Spinal cord (tissue), 10 donors: ENCODE measurements around the gene RNF141. TPM values are rescaled to one million over a fixed set of nuclear protein-coding genes. Genes with fewer than 3 reads are reported as not detected.

Experiments used
- DNase-seq, 6 donors: peaks; one replicate each; pipeline versions ENCODE4 v3.0.0 to v3.0.0-alpha.2; 2013 to 2015; ENCODE audit warnings: low spot score in 6 of 6, low read depth in 4 of 6
- H3K27ac ChIP-seq: one replicate; pipeline ENCODE4 v1.5.1; 2013; ENCODE audit warnings: low read depth, low read length, control low read depth
- H3K27me3 ChIP-seq: one replicate; pipeline ENCODE4 v1.6.1; 2013; ENCODE audit warnings: low read length; ENCODE audit not compliant: control insufficient read depth, insufficient read depth
- H3K36me3 ChIP-seq: one replicate; pipeline ENCODE4 v1.6.1; 2013; ENCODE audit warnings: low read length; ENCODE audit not compliant: control insufficient read depth, insufficient read depth
- H3K4me1 ChIP-seq: one replicate; pipeline ENCODE4 v1.6.1; 2013; ENCODE audit warnings: low read length; ENCODE audit not compliant: control insufficient read depth, insufficient read depth
- H3K4me3 ChIP-seq: one replicate; pipeline ENCODE4 v1.5.1; 2013; ENCODE audit warnings: low read depth, low read length, control low read depth
- H3K9me3 ChIP-seq: one replicate; pipeline ENCODE4 v1.6.1; 2013; ENCODE audit warnings: low read length; ENCODE audit not compliant: control insufficient read depth, insufficient read depth
- WGBS: methylation state at CpG from one replicate; pipeline ENCODE4 v1.1.5; 2013; ENCODE audit warnings: missing lambda C conversion rate; ENCODE audit not compliant: insufficient coverage; 5-methylcytosine and 5-hydroxymethylcytosine counted together
- polyA plus RNA-seq, 2 donors: library from polyadenylated mRNA; unstranded; fragments of 120-200 nt; gene quantifications; one replicate each; pipeline ENCODE4 v1.2.1, GENCODE V29; 2013; ENCODE audit not compliant: insufficient read length in 2 of 2
- total RNA-seq, 2 donors: library from RNA; depleted of rRNA in 1 of 2; stranded (reverse); fragments of 120-200 nt in 1 of 2; fragments of >200 nt in 1 of 2; gene quantifications; one replicate each; pipeline versions ENCODE4 v1.2.3 to v1.2.4, GENCODE V29; 2013 to 2014
- donor health status: healthy.

Gene RNF141
- total and polyA plus RNA-seq, 4 donors = 51.6 to 91.2 (median 68.0) TPM

DNA sequence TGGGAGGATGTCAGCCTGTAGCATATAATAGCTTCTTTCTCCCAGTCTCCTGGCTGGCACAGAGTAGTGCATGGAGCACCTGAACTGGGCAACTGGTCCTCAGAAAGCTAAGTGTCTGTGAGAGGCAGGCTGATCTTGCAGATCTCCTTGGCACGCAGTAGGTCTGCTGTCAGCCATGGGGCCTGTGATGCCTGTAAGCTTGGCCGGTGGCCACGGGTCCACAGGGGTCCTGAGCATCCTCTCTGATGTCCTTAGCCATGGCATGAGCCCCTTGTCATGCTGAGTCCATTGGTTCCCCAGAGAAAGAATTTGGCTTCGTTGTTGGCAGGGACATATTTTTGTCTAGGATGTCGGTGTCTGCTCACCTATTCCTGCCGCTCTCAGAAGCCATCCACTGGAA lies 61.0 kb downstream of the RNF141 start:
- H3K27me3 ChIP-seq = no peaks in the 10 kb centered on the region
- H3K36me3 ChIP-seq = peaks cover 9% of the 10 kb centered on the region
- no peak overlapping the region for H3K27ac ChIP-seq
- H3K4me1 ChIP-seq = peaks cover 18% of the 10 kb centered on the region
- DNase-seq = no peak
- H3K9me3 ChIP-seq = no peaks in the 10 kb centered on the region
- 74% methylated on average over 4 of the region's 6 CpGs for WGBS
- no peak overlapping the region for H3K4me3 ChIP-seq

DNA sequence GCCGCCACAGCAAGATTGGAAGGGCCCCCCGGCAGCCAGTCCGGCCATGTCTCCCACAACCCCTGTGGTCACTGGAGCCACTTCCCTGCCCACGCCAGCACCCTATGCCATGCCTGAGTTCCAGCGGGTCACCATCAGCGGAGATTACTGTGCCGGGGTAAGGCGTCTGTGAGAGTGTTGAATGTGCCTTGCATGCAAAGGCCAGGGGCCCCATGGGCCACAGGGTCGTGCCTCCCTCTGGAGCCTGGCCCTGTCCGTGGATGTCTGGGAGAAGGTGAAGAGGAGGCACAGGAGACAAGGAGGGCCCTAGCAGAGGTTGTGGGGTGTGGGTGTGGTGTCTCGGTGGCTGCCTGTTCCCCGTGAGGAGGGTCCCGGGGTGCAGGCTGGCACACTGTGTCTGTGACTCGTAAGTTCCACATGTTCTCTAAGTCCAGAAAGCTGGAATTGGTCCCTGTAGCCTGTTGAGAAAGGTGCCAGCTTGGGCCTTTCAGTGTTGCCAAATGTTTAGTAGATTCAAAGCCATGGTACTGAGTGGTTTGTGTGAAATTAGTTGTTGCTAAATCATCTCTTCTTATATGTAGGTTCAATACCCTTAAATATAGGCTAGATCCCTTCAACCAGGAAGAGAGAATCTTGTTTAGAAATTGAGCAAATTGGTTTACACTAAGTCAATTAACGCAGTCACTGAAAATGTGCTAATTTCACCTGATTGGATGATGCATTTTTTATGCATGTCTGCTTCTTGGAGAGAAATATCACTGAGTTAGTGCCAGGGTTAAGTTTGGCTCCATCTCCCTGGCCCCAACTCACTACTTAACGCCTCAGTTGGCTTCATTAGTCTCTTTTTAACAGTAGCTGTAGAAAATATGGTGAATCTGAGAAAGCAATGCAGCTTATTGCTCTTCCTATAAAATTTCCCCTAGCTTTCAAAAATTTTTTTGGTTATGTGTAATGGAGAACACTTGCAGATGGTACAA lies 62.1 kb downstream of the RNF141 start:
- H3K27ac ChIP-seq = no peak overlapping the region
- peaks cover 4% of the 10 kb centered on the region for H3K36me3 ChIP-seq
- peak in 2 of 6 donors; percentile 46 to 89 for DNase-seq
- H3K4me1 ChIP-seq = peaks cover 18% of the 10 kb centered on the region
- no peaks in the 10 kb centered on the region for H3K27me3 ChIP-seq
- WGBS = 75% methylated on average over 14 of the region's 16 CpGs
- no peaks in the 10 kb centered on the region for H3K9me3 ChIP-seq
- H3K4me3 ChIP-seq = no peak overlapping the region

DNA sequence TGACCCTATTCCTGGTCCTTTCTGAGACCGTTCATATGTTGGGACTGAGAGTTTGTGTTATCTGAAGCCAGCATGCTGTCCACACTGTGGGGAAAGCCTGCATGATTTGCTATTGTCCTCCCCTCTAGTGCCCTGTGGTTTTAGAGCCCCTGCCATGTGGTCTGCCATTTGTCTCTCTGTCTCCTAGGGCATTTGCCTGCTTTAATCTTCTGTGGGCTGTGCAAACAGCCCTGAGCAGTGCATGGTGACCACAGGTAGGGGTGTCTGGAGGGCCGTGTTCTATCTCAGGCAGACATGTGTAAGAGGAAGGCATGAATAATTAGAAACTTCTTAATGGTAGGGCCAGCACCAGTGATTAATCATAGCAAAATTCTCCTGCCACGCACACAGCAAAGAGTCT lies 62.9 kb downstream of the RNF141 start:
- no peak overlapping the region for H3K4me3 ChIP-seq
- peaks cover 4% of the 10 kb centered on the region for H3K36me3 ChIP-seq
- H3K4me1 ChIP-seq = peaks cover 18% of the 10 kb centered on the region
- 40% methylated on average over 1 of the region's 3 CpGs for WGBS
- no peaks in the 10 kb centered on the region for H3K27me3 ChIP-seq
- H3K9me3 ChIP-seq = no peaks in the 10 kb centered on the region
- H3K27ac ChIP-seq = no peak overlapping the region
- no peak for DNase-seq

DNA sequence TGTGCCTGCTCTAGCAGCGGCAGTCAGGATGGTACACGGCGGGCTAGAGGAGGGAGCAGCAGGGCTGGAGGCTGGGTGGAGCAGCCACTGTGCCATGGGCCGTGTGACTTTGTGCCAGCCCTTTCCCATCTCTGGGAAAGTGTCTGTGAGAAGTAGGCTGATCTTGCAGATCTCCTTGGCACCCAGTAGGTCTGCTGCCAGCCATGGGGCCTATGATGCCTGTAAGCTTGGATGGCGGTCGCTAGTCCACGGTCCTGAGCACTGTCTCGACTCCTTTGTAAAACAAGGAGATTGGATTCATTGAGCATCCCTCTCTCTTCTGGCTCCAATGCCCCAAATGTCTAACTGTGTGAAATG lies 63.3 kb downstream of the RNF141 start:
- Histone ChIP-seq H3K27me3 (no peaks in the 10 kb centered on the region), H3K9me3 (no peaks in the 10 kb centered on the region), H3K4me1 (peaks cover 18% of the 10 kb centered on the region), H3K27ac (no peak overlapping the region), H3K4me3 (no peak overlapping the region), H3K36me3 (peaks cover 4% of the 10 kb centered on the region)
- no peak for DNase-seq
- 96% methylated on average over 5 of the region's 8 CpGs for WGBS

DNA sequence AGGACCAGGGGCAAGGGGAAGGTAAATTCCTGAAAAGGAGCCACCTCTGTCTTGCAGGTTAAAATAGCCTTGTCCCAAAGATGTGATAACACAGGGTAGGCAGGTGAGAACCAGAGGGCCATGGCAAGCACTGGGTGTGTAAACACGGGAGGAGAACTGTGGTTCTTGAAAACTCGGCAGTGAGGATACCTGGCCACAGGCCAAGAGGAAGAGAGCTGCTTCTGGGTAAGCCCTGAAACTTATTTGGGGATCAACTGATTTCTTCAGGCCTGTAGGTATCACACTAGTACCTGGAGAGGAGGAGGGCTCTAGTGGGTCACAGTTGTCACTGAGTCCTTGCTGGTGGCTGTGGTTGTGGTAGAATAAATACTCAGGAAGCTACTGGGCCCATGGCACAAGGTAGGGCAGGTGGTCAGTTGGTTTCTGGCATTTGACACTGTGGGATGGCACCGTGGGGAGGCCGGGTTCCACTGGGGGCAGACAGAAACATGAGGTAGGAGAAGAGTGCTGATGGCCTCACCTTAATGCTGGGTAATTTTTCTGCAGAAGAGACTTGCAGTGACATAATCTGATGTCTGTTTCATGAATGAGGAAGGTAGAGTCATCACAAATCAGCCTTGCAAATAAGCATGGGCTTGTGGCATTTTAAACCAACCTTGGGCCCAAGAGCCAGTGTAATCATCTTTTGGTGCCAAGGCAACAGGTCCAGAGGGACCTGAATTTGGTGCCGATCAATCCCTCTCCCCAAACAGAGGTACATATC lies 63.9 kb downstream of the RNF141 start:
- WGBS = 88% methylated on average over 4 of the region's 5 CpGs

DNA sequence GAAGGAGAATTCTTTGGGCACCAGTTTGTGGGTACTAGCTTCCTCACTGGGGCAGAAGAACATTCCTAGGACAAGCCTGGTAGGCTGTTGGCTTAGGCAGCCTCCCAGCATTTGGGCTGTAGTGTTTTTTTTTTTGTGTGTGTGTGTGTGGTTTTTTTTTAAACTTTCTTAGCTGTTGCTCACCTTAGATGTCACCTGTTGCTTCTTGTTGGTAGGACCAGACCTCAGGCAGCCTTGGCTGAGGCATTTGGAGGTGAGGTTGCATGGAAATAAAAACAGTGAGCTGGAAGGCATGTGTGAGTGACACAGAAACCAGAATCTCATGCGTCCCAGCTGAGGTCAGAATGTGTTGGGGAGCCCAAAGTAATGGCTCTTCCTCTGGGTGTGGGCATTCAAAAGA lies 64.6 kb downstream of the RNF141 start:
- WGBS = 100% methylated on average over 1 of the region's 1 CpG
- H3K9me3 ChIP-seq = no peaks in the 10 kb centered on the region
- no peak overlapping the region for H3K27ac ChIP-seq
- H3K36me3 ChIP-seq = peaks cover 4% of the 10 kb centered on the region
- no peaks in the 10 kb centered on the region for H3K27me3 ChIP-seq
- H3K4me1 ChIP-seq = peaks cover 18% of the 10 kb centered on the region
- H3K4me3 ChIP-seq = no peak overlapping the region
- no peak for DNase-seq

More for the DNA sequence above, 63.9 kb downstream of the RNF141 start:
- Histone ChIP-seq H3K36me3 (peaks cover 4% of the 10 kb centered on the region), H3K27ac (no peak overlapping the region), H3K27me3 (no peaks in the 10 kb centered on the region), H3K4me1 (peaks cover 18% of the 10 kb centered on the region), H3K4me3 (no peak overlapping the region), H3K9me3 (no peaks in the 10 kb centered on the region)
- DNase-seq = no peak

DNA sequence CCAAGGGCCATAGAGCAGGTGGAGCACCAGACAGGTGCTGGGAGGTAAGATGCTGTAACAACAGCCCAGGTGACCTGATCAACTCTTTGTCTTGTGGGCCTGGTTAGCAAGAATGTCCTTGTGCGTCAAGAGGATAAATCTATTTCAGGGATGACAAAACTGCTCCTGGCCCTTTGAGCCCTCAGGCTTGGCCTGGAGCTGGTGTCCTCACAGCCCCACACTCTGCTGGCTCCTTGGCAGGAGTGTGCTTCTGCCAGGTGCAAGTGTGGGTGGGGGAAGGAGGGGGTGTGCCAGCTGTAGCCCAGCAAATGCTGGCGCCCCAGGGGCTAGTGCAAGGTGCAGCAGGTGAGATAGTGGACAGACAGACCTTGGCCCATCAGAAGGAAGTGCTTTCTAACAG lies 66.4 kb downstream of the RNF141 start:
- Histone ChIP-seq H3K27ac (no peak overlapping the region), H3K4me3 (no peak overlapping the region), H3K36me3 (peaks cover 4% of the 10 kb centered on the region), H3K9me3 (no peaks in the 10 kb centered on the region), H3K4me1 (peaks cover 13% of the 10 kb centered on the region), H3K27me3 (no peaks in the 10 kb centered on the region)
- 73% methylated on average over 1 of the region's 2 CpGs for WGBS
- DNase-seq = no peak

DNA sequence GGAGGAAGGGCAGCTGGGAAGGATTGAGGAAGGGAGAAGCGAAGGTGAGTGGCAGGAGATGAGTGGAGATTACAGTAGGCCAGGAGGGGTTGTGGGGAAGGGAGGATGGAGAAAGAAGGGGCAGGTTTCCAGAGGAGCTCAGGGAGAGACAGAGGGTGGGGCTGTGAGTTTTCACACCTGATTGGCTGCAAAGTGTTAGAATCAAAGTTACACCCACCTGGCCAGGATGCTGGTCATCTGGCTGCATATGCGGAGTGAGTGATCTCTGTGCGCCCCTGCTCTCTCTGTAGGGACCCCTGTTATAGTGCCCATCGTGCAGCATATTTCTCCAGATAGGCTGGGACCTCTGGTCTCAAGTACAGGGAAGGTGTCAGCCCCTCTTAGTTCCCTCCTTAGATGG lies 67.6 kb downstream of the RNF141 start:
- no peak overlapping the region for H3K4me3 ChIP-seq
- WGBS = 82% methylated on average over 4 of the region's 4 CpGs
- peaks cover under 1% of the 10 kb centered on the region for H3K36me3 ChIP-seq
- H3K27ac ChIP-seq = no peak overlapping the region
- H3K27me3 ChIP-seq = no peaks in the 10 kb centered on the region
- peaks cover 8% of the 10 kb centered on the region for H3K4me1 ChIP-seq
- DNase-seq = no peak
- no peaks in the 10 kb centered on the region for H3K9me3 ChIP-seq

DNA sequence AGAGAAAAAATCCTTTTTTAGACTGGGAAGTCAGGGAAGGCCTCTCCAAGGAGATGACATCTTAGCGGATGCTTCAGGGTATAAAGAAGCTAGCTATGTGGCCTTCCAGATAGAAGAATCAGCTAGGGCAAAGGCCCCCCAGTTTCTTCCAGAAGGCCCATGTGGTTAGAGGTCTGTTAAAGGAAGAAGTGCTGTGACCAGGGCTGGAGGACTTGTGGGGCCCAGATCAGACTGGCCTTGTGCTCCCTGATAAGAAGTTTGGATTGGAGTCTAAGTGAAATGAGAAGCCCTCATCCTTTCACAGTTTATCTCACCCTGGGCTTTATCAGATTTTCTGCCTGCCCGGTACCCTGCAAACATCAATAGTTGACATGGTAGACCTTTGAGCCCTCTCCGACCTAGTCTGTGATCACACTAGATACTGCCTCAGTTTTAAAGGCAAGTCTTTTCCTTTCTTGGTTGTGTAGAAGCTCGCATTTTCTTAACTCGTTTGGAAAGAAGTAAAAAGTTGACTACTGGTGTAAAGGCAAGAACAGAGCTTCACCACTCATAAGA lies 78.2 kb downstream of the RNF141 start:
- Histone ChIP-seq H3K36me3 (peaks cover 2% of the 10 kb centered on the region), H3K4me1 (no peaks in the 10 kb centered on the region), H3K27ac (no peak overlapping the region), H3K27me3 (no peaks in the 10 kb centered on the region), H3K4me3 (no peak overlapping the region), H3K9me3 (peaks cover under 1% of the 10 kb centered on the region)
- WGBS = 89% methylated on average over 5 of the region's 5 CpGs
- DNase-seq = no peak
